Nucleus accumbens (tissue), 56 donors: ENCODE results near the gene KRTAP26-1.
A peak's percentile ranks its signal among the peaks of the same experiment; 100 is the strongest.

ENCODE experiments used
- DNase-seq, 56 donors: peaks; one replicate each; lab custom pipeline; 2025; lab: John Stamatoyannopoulos, UW

KRTAP26-1 gene

DNA sequence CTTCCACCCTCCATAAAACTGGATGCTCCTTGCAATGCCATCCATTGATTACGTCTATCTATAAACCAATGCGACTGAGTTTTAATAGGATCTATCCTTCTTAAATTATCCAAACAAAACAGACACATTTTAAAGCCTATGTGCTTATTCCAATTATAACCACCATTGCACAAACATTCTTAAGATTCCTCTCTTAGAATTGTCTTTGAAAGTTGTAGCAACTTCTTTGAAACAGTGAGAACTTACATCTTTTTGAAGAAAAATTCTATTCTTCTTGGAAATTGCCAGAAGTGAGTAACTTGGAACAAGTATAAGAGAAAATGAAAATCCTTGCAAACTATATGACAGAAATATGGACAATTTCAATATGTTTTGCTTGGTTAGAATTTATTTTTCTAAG, at the start of gene KRTAP26-1:
Gene KRTAP26-1, minus strand, starts transcription at position 101 of the 400 bp plus-strand sequence. CDS start 280 bp downstream, outside the sequence.
- DNase-seq, result no peak

GRCh38 chr21:30355906-30356305, 35.8 kb upstream of the KRTAP26-1 start:
- no peak for DNase-seq

GRCh38 chr21:30354308-30355005, 34.3 kb upstream of the KRTAP26-1 start:
- DNase-seq, result no peak

DNA sequence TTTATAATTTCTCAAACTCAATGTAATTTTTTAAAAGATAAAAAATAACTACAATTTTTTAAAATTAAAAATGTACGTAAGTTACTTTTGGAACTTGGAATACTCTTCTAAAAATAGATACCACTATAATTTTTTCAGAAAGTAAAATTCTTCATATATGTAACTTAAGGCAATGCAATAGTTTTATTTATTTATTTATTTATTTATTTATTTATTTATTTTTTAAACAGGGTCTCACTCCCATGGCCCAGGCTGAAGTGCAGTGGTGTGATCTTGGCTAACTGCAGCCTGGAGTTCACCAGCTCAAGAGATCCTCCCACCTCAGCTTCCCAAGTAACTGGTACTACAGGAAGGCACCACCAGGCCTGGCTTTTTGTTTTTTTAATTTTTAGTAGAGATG, 31.4 kb upstream of the KRTAP26-1 start:
- DNase-seq, result no peak

DNA sequence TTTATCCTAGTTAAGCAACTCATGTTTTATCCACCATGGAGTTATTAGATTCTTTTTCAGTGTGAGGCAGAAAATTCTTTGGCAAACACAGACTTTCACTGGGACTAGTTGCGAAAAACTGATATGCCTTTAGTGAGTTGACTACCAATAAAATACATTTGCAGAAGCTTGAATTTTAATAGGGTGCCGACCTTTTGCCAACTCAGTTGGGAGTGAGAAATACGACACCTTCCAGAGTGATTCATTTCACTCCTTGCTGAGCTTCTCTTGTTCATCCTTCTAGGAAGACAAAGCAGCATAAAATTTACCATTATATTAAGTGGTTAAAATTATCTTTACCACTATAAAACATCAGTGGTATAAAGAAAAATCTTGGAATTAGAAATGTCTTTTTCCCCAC, 29.5 kb upstream of the KRTAP26-1 start:
- DNase-seq, result no peak

GRCh38 chr21:30348506-30348905, 28.4 kb upstream of the KRTAP26-1 start, which contains the start of gene KRTAP23-1:
Gene KRTAP23-1, minus strand, starts transcription at chr21:30348606. Its CDS starts 0 bp downstream, at chr21:30348606.
- DNase-seq, result no peak

GRCh38 chr21:30345014-30345413, 24.9 kb upstream of the KRTAP26-1 start:
- no peak for DNase-seq

- peak in 13 of 56 donors; percentile 1 to 52 (median 7) for DNase-seq
Observed at GRCh38 chr21:30340714-30341573, 20.8 kb upstream of the KRTAP26-1 start.

DNA sequence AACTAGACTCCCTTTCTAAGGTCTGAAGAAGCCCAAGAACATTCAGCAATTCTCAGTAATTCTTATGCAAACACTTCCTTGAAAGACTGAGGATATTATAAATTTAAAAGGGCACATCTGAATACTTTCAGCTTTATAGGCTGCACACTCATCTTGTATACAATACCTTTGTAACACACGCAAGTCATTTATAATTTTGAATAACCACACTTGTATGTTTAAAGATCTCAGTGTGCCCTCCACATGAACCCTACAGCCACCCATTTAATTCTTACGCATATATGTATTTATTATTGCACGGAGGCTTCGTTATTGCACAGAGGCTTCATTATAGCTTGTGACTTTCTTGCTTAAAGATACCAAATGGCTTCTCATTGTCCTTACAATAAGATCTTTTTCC, 18.6 kb upstream of the KRTAP26-1 start:
- no peak for DNase-seq

DNA sequence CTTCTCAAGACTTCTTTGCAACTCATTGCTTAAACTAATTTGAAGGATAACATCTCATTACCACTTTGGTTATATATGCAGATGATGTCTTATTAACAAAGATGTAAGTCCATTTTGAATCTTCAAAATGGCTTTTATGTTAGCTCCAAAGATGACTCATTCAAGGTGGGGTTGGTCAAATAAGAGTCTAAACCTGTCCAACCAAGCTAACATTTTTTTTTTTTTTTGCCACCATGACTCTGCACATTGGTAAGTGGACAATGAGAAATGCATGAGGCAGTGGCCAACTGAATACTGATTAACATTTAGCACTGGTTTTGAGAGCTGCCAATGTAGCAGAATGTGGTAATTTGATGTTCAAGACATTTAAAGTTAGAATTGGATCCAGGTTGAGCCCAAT, 17.7 kb upstream of the KRTAP26-1 start:
- no peak for DNase-seq

DNA sequence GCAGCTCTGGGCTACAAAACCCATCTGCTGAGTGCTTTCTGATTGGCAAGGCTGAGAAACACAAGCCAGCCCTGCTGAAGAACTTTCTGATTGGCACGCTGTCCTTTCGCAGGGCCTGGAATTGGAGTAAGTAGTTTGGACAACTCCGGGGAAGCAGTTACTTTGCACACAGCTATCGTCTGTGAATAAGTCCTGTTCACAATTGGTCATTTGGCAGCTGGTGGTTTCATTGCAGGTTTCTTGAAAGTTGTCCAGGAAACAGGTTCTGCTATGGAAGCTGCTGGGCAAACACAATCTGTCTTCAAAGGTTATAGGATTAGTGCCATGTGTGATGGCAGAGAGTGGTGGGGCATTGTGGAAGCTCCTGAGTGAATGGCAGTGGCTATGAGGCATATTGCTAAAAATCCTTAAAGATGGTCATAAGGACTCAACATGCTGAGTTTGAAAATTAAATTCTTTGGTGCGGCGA, 17.2 kb upstream of the KRTAP26-1 start, which contains the start of gene KRTAP27-1:
Gene KRTAP27-1, minus strand, starts transcription at position 419 of the 469 bp plus-strand sequence. Its CDS starts 26 bp downstream, at position 393.
- no peak for DNase-seq

DNA sequence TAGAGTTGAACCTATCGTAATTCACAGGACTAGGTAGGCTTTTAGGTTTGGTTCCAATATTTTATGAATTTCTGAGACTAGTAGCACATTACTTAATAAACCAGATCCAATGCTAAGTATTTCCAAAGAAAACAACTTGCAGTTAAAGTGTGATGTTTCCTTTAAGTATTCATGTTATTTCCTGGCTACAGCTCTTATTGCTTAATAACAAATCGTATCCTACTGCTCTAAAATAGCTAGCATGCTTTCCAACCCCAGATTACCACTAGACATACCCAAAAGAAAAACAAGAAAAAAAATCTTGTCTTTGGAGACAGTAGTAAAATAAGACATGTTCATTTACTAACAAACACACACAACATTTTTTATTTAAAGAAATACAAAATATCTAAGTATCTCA, 16.5 kb upstream of the KRTAP26-1 start:
- no peak for DNase-seq

DNA sequence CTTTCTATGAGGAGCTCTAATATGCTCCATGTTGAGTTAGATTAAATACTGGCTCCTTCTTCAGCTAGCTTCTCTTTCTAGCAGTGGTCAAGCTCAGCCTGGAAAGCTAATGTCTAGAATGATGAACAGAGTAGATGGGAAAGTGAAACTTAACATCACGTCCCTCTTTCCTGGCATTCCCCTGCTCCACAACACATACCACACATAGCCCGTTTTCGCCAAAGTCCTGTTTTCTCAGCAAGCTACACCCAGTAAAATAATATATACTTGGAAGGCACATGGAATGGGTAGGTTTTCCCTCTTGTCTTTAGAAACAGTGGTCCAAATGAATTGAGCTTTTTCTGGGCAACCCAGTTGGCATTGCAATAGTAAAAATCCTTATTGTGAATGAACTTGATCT, 13.6 kb upstream of the KRTAP26-1 start:
- no peak for DNase-seq

DNA sequence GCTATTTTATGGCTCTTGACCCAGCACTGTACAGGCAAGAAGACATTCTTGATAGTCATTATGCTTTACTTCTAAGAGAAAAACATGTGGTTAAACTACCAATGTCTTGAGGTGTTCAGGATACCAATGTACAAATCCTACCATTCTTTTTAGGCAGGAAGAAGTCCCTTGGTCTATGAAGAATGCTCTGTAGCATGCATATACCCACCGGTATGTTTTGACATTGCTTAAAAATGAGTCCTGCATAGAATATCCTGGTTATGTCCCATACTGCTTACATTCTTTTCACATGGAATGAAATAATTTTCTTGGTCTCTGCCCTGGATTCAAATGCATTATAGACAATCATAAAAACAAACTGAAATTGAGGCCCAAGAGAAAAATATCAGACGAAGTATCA, 12.6 kb upstream of the KRTAP26-1 start:
- no peak for DNase-seq

DNA sequence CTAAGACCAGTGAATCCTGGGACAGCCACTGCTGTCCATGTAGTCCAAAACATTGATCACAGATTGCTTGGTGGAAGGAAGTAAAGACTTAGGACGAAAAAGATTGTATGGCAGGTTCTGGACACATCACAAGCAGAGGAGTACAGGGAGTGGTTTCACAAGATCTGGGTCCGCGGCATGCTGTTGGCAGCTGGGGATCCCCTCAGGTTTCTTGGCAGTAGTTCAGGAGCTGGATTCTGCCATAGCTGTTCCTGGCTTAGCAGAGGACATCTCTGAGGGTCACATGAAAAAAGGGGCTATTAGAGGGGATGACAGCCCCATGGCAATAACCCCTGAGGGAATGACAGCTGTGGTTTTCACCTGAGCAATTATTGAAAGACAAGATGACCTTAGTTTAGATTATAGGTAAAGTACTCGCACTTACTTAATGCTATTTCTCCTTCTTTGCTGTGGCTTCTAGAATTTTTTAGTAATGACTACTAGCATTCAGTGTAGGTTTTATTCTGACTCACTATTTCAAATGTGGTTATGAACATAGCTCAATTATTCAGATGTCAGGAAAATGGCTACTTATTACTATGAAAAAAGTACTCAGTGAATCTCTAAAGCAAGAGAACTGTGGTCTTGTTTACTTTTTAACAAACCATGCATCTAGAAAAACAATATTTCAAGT, 9.2 kb upstream of the KRTAP26-1 start:
- DNase-seq, result no peak

- no peak for DNase-seq
Observed at GRCh38 chr21:30326390-30326789, 6.3 kb upstream of the KRTAP26-1 start.

DNA sequence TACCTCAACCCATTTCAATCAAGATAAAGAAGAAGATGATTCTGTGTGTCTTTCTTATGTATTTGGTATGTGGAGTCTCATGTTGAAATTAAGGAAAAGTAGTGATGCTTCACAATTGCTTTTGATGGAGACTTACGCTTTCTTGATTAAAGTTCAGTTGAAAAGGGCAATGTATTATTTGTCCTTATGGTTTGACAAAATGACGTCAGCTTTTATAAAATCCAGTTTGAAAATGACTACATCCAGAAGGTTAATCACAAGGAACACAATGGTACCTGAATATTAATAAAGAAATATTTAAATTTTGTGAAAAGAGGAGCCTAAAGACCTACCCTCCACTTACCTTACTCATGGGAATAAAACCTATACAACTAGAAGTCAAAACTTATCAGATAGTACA, 4.4 kb downstream of the KRTAP26-1 start:
- DNase-seq, result no peak

- no peak for DNase-seq
Observed at GRCh38 chr21:30306884-30307283, 13.2 kb downstream of the KRTAP26-1 start.

DNA sequence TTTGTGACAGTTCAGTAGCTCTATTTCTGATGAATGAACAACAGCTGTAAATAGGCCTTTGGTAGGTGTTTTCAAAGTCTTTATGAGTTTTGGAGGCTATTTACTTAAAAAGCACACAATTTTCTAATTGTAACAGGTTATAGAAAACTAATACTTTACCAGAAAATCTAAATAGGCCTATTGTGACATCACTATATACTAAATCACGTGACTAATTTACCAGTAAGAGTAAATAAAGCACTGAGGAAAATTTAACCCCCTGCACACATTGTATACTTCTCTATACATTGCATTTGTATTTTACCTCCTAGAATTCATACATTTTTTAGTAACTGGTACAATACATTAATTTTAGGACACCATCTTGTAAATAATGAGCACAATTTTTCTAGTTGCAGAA, 15.0 kb downstream of the KRTAP26-1 start:
- no peak for DNase-seq

GRCh38 chr21:30289215-30289614, 30.9 kb downstream of the KRTAP26-1 start, which contains the start of gene KRTAP25-1:
Gene KRTAP25-1, minus strand, starts transcription at chr21:30289514. Its CDS starts 24 bp downstream, at chr21:30289490.
- DNase-seq, result no peak

DNA sequence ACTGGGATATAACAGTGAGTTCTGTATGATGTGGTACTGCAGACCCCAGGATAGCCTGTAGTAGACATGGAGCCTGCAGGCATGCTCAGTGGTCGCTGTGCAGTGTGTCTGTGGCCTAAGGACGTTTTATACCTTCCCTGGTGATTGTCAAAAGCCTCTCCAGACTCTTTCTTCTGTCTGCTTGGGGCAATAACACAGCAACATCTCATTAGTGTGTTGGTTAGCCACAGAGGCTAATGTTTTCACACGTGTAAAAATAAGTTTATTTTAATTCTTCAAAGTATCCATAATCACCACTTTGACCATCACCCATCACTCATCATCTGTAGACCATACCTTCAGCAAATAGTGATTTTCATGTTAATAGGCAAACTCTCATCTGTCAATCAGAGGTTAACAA, 37.3 kb downstream of the KRTAP26-1 start, which contains the start of gene KRTAP24-1:
Gene KRTAP24-1, minus strand, starts transcription at position 101 of the 400 bp plus-strand sequence. Its CDS starts 18 bp downstream, at position 83.
- no peak for DNase-seq
